DOHH2 (cell line): ENCODE results near the gene ABHD12.

ENCODE experiments used
- EZH2phosphoT487 ChIP-seq: fragments of 200-600 bp; sonication (generic); IDR thresholded peaks from 2 replicates; pipeline ENCODE4 v1.6.1; 2017; ENCODE audit warnings: borderline replicate concordance, mild to moderate bottlenecking, antibody characterized with exemption, low read length, moderate library complexity, mixed read lengths
- TF ChIP-seq, protein P1 (sequence below): fragments of 200-600 bp; sonication (generic); IDR thresholded peaks from one replicate; pipeline ENCODE4 v1.5.1; 2014; ENCODE audit warnings: antibody characterized with exemption, mild to moderate bottlenecking, low read depth, low read length; ENCODE audit not compliant: poor library complexity, severe bottlenecking

DNA sequence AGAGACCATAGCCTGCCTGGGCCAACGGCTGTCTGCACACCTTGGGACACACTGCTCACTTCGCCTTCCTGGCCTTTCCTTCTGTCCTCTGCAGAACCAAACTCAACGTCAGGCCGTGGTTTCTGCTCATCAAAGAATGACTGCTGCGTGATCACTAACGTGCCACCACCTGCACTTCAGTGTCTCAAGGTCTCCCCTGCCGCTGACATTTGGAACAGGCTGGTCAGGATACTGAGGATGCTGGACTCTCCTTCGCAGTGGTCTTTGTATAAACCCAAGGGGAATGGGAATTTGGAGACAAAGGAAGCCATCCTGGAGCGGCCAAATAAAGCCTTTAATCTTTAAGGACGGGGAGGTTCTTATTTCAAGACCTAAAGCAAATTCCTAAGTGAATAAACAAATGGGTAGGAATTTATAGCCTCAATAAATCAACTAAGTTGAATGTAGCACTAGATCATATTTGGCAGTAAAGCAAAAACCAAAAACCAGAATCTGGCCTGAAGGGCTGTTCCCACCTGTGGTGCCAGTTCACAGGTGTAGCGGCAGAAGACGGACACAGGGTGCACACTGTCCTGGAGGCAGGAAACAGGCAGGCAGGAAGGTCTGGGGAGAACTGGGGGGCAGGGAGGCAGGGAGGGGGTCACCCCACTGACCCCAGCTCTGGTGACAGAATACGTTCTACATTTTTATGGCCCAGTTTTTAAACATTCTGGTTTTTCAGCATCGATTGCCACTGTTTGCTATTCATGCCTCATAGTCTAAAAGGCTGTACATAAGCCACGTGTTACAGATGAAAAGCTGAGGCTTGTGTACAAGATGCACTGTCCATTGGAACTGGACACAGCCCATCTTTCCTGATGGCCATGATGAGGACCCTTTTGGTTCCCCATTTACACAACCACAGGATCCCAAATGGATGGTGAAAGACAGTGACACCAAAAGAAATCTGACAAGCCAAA, 36.6 kb downstream of the ABHD12 start:
- TF ChIP-seq, protein P1, sequence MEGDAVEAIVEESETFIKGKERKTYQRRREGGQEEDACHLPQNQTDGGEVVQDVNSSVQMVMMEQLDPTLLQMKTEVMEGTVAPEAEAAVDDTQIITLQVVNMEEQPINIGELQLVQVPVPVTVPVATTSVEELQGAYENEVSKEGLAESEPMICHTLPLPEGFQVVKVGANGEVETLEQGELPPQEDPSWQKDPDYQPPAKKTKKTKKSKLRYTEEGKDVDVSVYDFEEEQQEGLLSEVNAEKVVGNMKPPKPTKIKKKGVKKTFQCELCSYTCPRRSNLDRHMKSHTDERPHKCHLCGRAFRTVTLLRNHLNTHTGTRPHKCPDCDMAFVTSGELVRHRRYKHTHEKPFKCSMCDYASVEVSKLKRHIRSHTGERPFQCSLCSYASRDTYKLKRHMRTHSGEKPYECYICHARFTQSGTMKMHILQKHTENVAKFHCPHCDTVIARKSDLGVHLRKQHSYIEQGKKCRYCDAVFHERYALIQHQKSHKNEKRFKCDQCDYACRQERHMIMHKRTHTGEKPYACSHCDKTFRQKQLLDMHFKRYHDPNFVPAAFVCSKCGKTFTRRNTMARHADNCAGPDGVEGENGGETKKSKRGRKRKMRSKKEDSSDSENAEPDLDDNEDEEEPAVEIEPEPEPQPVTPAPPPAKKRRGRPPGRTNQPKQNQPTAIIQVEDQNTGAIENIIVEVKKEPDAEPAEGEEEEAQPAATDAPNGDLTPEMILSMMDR, result no peak
- no peak for TF ChIP-seq EZH2phosphoT487
